OCI-LY3 (cell line): ENCODE data around the gene DAND5.

ENCODE experiments used
- CTCF ChIP-seq: fragments of 200-600, 300-600 bp; sonication (generic); IDR thresholded peaks from 2 replicates; pipeline ENCODE4 v1.5.1; 2014; ENCODE audit warnings: antibody characterized with exemption, low read length, low read depth
- EZH2phosphoT487 ChIP-seq: fragments of 200-600 bp; shearing (Covaris generic); IDR thresholded peaks from 2 replicates; pipeline ENCODE4 v1.6.1; 2018; ENCODE audit warnings: antibody characterized with exemption, mixed run types, low read depth

GRCh38 chr19:12959481-12959880, 9.9 kb upstream of the DAND5 start:
- no peak for TF ChIP-seq CTCF
- no peak for TF ChIP-seq EZH2phosphoT487
